SK-N-SH treated with all-trans-retinoic acid at 6 μM for 48 hours (cell line): ENCODE measurements around the gene SUGCT.

ENCODE experiments used
- BACH2 ChIP-seq: fragments of 250-450 bp; sonication (Bioruptor Pico); IDR thresholded peaks from 2 replicates; pipeline ENCODE4 v1.9.0; 2021; ENCODE audit warnings: mild to moderate bottlenecking, borderline replicate concordance
- GLIS3 ChIP-seq: fragments of 250-450 bp; sonication (Bioruptor Pico); IDR thresholded peaks from 2 replicates; pipeline ENCODE4 v1.5.0; 2020; ENCODE audit warnings: mild to moderate bottlenecking, moderate library complexity
- TF ChIP-seq, protein P1 (sequence below): fragments of 250-450 bp; sonication (Bioruptor Pico); IDR thresholded peaks from 2 replicates; pipeline ENCODE4 v1.5.1; 2020; ENCODE audit warnings: low read depth, mild to moderate bottlenecking, moderate library complexity

DNA sequence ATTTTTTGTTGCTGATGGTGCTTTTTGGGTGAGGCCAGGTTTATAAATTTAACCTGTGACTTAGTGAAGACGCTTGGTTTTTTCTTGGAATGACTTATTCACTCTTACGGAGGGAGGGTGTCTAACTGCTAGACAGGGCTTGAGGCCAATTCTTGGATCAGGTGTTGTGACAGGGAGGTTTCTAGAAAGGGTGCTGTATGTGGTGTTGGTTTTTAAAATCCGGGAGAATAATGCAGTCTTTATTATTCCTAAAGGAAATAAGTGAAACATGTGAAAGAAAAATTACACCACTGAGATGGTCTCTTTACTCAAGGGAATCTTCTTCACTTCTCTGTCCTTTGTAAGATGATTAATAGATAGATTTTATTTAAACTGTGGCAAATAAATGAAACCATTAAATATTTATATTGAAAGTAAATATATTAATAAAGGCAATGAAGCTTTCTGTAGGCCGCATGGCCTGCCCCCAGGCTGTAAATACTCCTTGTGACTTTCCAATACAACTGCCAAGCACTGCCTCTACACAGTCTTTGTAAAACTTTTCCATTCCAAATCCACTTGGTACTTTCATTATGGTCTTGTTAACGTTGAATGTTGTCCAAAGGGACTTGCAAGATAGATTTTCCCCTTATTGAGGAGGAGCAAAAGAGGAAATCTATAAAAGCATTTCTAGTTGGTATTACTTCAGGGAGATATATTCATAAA is 323.1 kb downstream of the SUGCT start:
- TF ChIP-seq GLIS3 (CRISPR knock-in tag): no peak
- no peak for TF ChIP-seq BACH2
- TF ChIP-seq, protein P1, sequence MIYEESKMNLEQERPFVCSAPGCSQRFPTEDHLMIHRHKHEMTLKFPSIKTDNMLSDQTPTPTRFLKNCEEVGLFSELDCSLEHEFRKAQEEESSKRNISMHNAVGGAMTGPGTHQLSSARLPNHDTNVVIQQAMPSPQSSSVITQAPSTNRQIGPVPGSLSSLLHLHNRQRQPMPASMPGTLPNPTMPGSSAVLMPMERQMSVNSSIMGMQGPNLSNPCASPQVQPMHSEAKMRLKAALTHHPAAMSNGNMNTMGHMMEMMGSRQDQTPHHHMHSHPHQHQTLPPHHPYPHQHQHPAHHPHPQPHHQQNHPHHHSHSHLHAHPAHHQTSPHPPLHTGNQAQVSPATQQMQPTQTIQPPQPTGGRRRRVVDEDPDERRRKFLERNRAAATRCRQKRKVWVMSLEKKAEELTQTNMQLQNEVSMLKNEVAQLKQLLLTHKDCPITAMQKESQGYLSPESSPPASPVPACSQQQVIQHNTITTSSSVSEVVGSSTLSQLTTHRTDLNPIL (CRISPR knock-in tag): no peak
